Upper lobe of right lung (tissue), 1 donor: Measurements from ENCODE around the gene ETNK1. TPM values are rescaled to one million over a fixed set of nuclear protein-coding genes. Genes with fewer than 3 reads are reported as not detected.

Experiments
- ATAC-seq: fragments of 200-7000 bp; cut with Tn5 transposase; one replicate; pipeline ENCODE4 v1.9.1; 2020; ENCODE audit warnings: mild to moderate bottlenecking, moderate library complexity
- DNase-seq: peaks from one replicate; pipeline ENCODE4 v3.0.0-alpha.2; 2020
- H3K27ac ChIP-seq: fragments of 200-600 bp; one replicate; pipeline ENCODE4 v1.8.0; 2022
- H3K27me3 ChIP-seq: fragments of 200-600 bp; one replicate; pipeline ENCODE4 v1.8.0; 2022; ENCODE audit warnings: mild to moderate bottlenecking
- H3K36me3 ChIP-seq: fragments of 200-600 bp; one replicate; pipeline ENCODE4 v1.8.0; 2022
- H3K4me1 ChIP-seq: fragments of 200-600 bp; one replicate; pipeline ENCODE4 v1.8.0; 2022
- H3K4me3 ChIP-seq: fragments of 200-600 bp; one replicate; pipeline ENCODE4 v1.8.0; 2022; ENCODE audit warnings: mild to moderate bottlenecking
- H3K9me3 ChIP-seq: fragments of 200-600 bp; one replicate; pipeline ENCODE4 v1.8.0; 2022
- CTCF ChIP-seq: fragments of 200-600 bp; IDR thresholded peaks from one replicate; pipeline ENCODE4 v1.8.0; 2022; ENCODE audit warnings: antibody characterized with exemption
- intact Hi-C: fragments of 100-400 bp; cut with DNase I; formaldehyde crosslinking; loops from one replicate; pipeline ENCODE4 v1.11.0; 2022
- total RNA-seq: library from RNA; stranded (reverse); fragmentation: NEBNext Ultra II Directional; extraction: Animal tissue kit (Norgen Biotek cat#: 25700); gene quantifications from one replicate; pipeline ENCODE4 v1.2.1, GENCODE V29; 2021
- donor health status: DM: no; HTN: yes; CAD: no; lungs with severe emphysema.

Gene ETNK1
- total RNA-seq, 1 donor from 2014 or later, result 86.2 TPM

GRCh38 chr12:22634883-22635282 lies 9.9 kb downstream of the ETNK1 start:
- intact Hi-C loops, result no loop called here
- no peak overlapping the region for H3K27ac ChIP-seq
- no peak for TF ChIP-seq CTCF
- no peak overlapping the region for H3K4me3 ChIP-seq
- no peaks in the 10 kb centered on the region for H3K9me3 ChIP-seq
- H3K36me3 ChIP-seq, result no peaks in the 10 kb centered on the region
- H3K4me1 ChIP-seq, result peaks cover 9% of the 10 kb centered on the region
- H3K27me3 ChIP-seq, result no peaks in the 10 kb centered on the region
- DNase-seq (no peak), ATAC-seq (no peak)

GRCh38 chr12:22635812-22636211 lies 10.8 kb downstream of the ETNK1 start:
- TF ChIP-seq CTCF, result no peak
- intact Hi-C loops, result no loop called here
- no peak for ATAC-seq

GRCh38 chr12:22640851-22641250 lies 15.9 kb downstream of the ETNK1 start:
- H3K4me1 ChIP-seq, result peaks cover 9% of the 10 kb centered on the region
- intact Hi-C loops, result no loop called here
- ATAC-seq (no peak), DNase-seq (no peak)
- H3K27me3 ChIP-seq, result no peaks in the 10 kb centered on the region
- no peak for TF ChIP-seq CTCF
- no peaks in the 10 kb centered on the region for H3K36me3 ChIP-seq
- no peak overlapping the region for H3K27ac ChIP-seq
- no peaks in the 10 kb centered on the region for H3K9me3 ChIP-seq
- no peak overlapping the region for H3K4me3 ChIP-seq

More at GRCh38 chr12:22635812-22636211, 10.8 kb downstream of the ETNK1 start:
- no peak for DNase-seq
- H3K4me3 ChIP-seq, result no peak overlapping the region
- peaks cover 9% of the 10 kb centered on the region for H3K4me1 ChIP-seq
- no peaks in the 10 kb centered on the region for H3K27me3 ChIP-seq
- no peak overlapping the region for H3K27ac ChIP-seq
- no peaks in the 10 kb centered on the region for H3K36me3 ChIP-seq
- H3K9me3 ChIP-seq, result no peaks in the 10 kb centered on the region

- ATAC-seq (no peak), DNase-seq (no peak)
- H3K4me1 ChIP-seq, result peaks cover 7% of the 10 kb centered on the region
- intact Hi-C loops, result no loop called here
- no peak overlapping the region for H3K4me3 ChIP-seq
- no peaks in the 10 kb centered on the region for H3K27me3 ChIP-seq
- H3K36me3 ChIP-seq, result no peaks in the 10 kb centered on the region
- H3K9me3 ChIP-seq, result no peaks in the 10 kb centered on the region
- TF ChIP-seq CTCF, result no peak
- no peak overlapping the region for H3K27ac ChIP-seq
Measured at GRCh38 chr12:22641353-22642053, 16.5 kb downstream of the ETNK1 start.

GRCh38 chr12:22648668-22649067 lies 23.7 kb downstream of the ETNK1 start:
- Histone ChIP-seq H3K27ac (no peak overlapping the region), H3K36me3 (no peaks in the 10 kb centered on the region), H3K4me1 (peaks cover 5% of the 10 kb centered on the region), H3K9me3 (no peaks in the 10 kb centered on the region), H3K27me3 (no peaks in the 10 kb centered on the region), H3K4me3 (no peak overlapping the region)
- DNase-seq (no peak), ATAC-seq (no peak)
- intact Hi-C loops, result no loop called here
- TF ChIP-seq CTCF, result no peak

- Histone ChIP-seq H3K9me3 (no peaks in the 10 kb centered on the region), H3K27me3 (no peaks in the 10 kb centered on the region), H3K4me3 (no peak overlapping the region), H3K27ac (no peak overlapping the region), H3K36me3 (no peaks in the 10 kb centered on the region), H3K4me1 (peaks cover 5% of the 10 kb centered on the region)
- DNase-seq (no peak), ATAC-seq (no peak)
- intact Hi-C loops, result no loop called here
- no peak for TF ChIP-seq CTCF
Measured at GRCh38 chr12:22653075-22653474, 28.1 kb downstream of the ETNK1 start.
